Measurements from ENCODE around the gene VCY. TPM values are rescaled to one million over a fixed set of nuclear protein-coding genes. Genes with fewer than 3 reads are reported as not detected.

Gene VCY
- total RNA-seq, result not detected in 2 replicates

DNA sequence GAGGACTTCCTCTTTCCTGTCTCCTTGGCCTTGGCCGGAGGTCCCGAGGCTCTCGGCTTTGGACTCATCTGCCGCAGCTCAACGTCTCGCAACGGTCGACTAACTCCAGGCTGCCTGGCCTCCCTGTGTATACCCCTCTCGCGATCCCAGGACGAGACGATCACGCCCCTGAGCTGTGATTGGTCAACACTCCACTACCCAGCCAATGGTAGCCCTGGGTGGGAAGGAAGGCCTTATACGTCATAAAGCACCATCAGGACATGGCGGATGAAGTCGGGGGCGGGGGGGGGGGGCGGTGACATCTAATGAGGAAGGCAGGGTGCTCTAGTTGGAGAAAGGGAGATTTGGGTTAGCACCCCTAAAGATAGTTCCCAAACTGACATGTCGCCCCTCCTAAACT is at the start of gene VCY:
Gene VCY, minus strand, starts transcription at position 101 of the 400 bp plus-strand sequence. Its CDS starts 33 bp downstream, at position 68.

Other genes starting within 250 kb of the VCY start
- not detected in 2 replicates for gene VCY1B, start 69.8 kb upstream of the VCY start, total RNA-seq